ENCODE measurements around the gene ZNF619.
A peak's percentile ranks its signal among the peaks of the same experiment; 100 is the strongest.

Gene ZNF619

GRCh38 chr3:40518067-40518466 lies 41.1 kb downstream of the ZNF619 start:
- Histone ChIP-seq H3K36me3 (ENCODE audit: control insufficient read depth, insufficient read depth, low read length) (no peaks in the 10 kb centered on the region), H3K9ac (ENCODE audit: low read length) (no peak overlapping the region), H3K27me3 (ENCODE audit: control insufficient read depth, insufficient read depth, low read length) (no peaks in the 10 kb centered on the region), H3K4me3 (ENCODE audit: low read length) (no peak overlapping the region), H3K4me1 (ENCODE audit: control insufficient read depth, insufficient read depth, low read length) (no peaks in the 10 kb centered on the region), H3K9me3 (ENCODE audit: control insufficient read depth, low read length) (no peaks in the 10 kb centered on the region)

GRCh38 chr3:40518848-40519247 lies 41.9 kb downstream of the ZNF619 start:
- Histone ChIP-seq H3K9me3 (ENCODE audit: control insufficient read depth, low read length) (no peaks in the 10 kb centered on the region), H3K36me3 (ENCODE audit: control insufficient read depth, insufficient read depth, low read length) (no peaks in the 10 kb centered on the region), H3K9ac (ENCODE audit: low read length) (no peak overlapping the region), H3K27me3 (ENCODE audit: control insufficient read depth, insufficient read depth, low read length) (no peaks in the 10 kb centered on the region), H3K4me1 (ENCODE audit: control insufficient read depth, insufficient read depth, low read length) (peaks cover 2% of the 10 kb centered on the region), H3K4me3 (ENCODE audit: low read length) (no peak overlapping the region)

GRCh38 chr3:40521254-40521653 lies 44.3 kb downstream of the ZNF619 start:
- Histone ChIP-seq H3K9me3 (ENCODE audit: control insufficient read depth, low read length) (no peaks in the 10 kb centered on the region), H3K9ac (ENCODE audit: low read length) (no peak overlapping the region), H3K36me3 (ENCODE audit: control insufficient read depth, insufficient read depth, low read length) (no peaks in the 10 kb centered on the region), H3K4me1 (ENCODE audit: control insufficient read depth, insufficient read depth, low read length) (peaks cover 19% of the 10 kb centered on the region), H3K4me3 (ENCODE audit: low read length) (no peak overlapping the region), H3K27me3 (ENCODE audit: control insufficient read depth, insufficient read depth, low read length) (no peaks in the 10 kb centered on the region)

GRCh38 chr3:40523781-40524180 lies 46.9 kb downstream of the ZNF619 start:
- peaks cover 5% of the 10 kb centered on the region for H3K36me3 ChIP-seq (ENCODE audit: control insufficient read depth, insufficient read depth, low read length)
- H3K27me3 ChIP-seq (ENCODE audit: control insufficient read depth, insufficient read depth, low read length), result no peaks in the 10 kb centered on the region
- H3K4me3 ChIP-seq (ENCODE audit: low read length), result no peak overlapping the region
- peaks cover 19% of the 10 kb centered on the region for H3K4me1 ChIP-seq (ENCODE audit: control insufficient read depth, insufficient read depth, low read length)
- H3K9me3 ChIP-seq (ENCODE audit: control insufficient read depth, low read length), result no peaks in the 10 kb centered on the region
- peak overlapping the region; percentile 100 for H3K9ac ChIP-seq (ENCODE audit: low read length)

- Histone ChIP-seq H3K27me3 (ENCODE audit: control insufficient read depth, insufficient read depth, low read length) (no peaks in the 10 kb centered on the region), H3K9ac (ENCODE audit: low read length) (peak overlapping the region; percentile 100), H3K4me1 (ENCODE audit: control insufficient read depth, insufficient read depth, low read length) (peaks cover 19% of the 10 kb centered on the region), H3K36me3 (ENCODE audit: control insufficient read depth, insufficient read depth, low read length) (peaks cover 5% of the 10 kb centered on the region), H3K4me3 (ENCODE audit: low read length) (peak overlapping the region; percentile 76), H3K9me3 (ENCODE audit: control insufficient read depth, low read length) (no peaks in the 10 kb centered on the region)
These were observed 47.3 kb downstream of the ZNF619 start for GRCh38 chr3:40524222-40524567.

- Histone ChIP-seq H3K27me3 (ENCODE audit: control insufficient read depth, insufficient read depth, low read length) (no peaks in the 10 kb centered on the region), H3K4me3 (ENCODE audit: low read length) (peak within 1 kb of the TSS; percentile 76), H3K4me1 (ENCODE audit: control insufficient read depth, insufficient read depth, low read length) (peaks cover 19% of the 10 kb centered on the region), H3K36me3 (ENCODE audit: control insufficient read depth, insufficient read depth, low read length) (peaks cover 5% of the 10 kb centered on the region), H3K9ac (ENCODE audit: low read length) (peak within 1 kb of the TSS; percentile 100), H3K9me3 (ENCODE audit: control insufficient read depth, low read length) (no peaks in the 10 kb centered on the region)
These were observed 47.8 kb downstream of the ZNF619 start, which contains the start of gene ZNF621 for GRCh38 chr3:40524568-40525285. TSS of gene ZNF621 (plus strand) at chr3:40524960. CDS start at chr3:40525841, 881 bp downstream.

GRCh38 chr3:40528426-40528825 lies 51.5 kb downstream of the ZNF619 start:
- Histone ChIP-seq H3K36me3 (ENCODE audit: control insufficient read depth, insufficient read depth, low read length) (peaks cover 5% of the 10 kb centered on the region), H3K4me3 (ENCODE audit: low read length) (no peak overlapping the region), H3K9ac (ENCODE audit: low read length) (no peak overlapping the region), H3K27me3 (ENCODE audit: control insufficient read depth, insufficient read depth, low read length) (no peaks in the 10 kb centered on the region), H3K4me1 (ENCODE audit: control insufficient read depth, insufficient read depth, low read length) (peaks cover 19% of the 10 kb centered on the region), H3K9me3 (ENCODE audit: control insufficient read depth, low read length) (no peaks in the 10 kb centered on the region)

- Histone ChIP-seq H3K9ac (ENCODE audit: low read length) (no peak overlapping the region), H3K9me3 (ENCODE audit: control insufficient read depth, low read length) (no peaks in the 10 kb centered on the region), H3K36me3 (ENCODE audit: control insufficient read depth, insufficient read depth, low read length) (peaks cover 12% of the 10 kb centered on the region), H3K4me1 (ENCODE audit: control insufficient read depth, insufficient read depth, low read length) (no peaks in the 10 kb centered on the region), H3K4me3 (ENCODE audit: low read length) (no peak overlapping the region), H3K27me3 (ENCODE audit: control insufficient read depth, insufficient read depth, low read length) (no peaks in the 10 kb centered on the region)
These were observed 55.3 kb downstream of the ZNF619 start for GRCh38 chr3:40532252-40532651.

GRCh38 chr3:40534283-40534682 lies 57.4 kb downstream of the ZNF619 start:
- Histone ChIP-seq H3K9me3 (ENCODE audit: control insufficient read depth, low read length) (no peaks in the 10 kb centered on the region), H3K4me1 (ENCODE audit: control insufficient read depth, insufficient read depth, low read length) (no peaks in the 10 kb centered on the region), H3K36me3 (ENCODE audit: control insufficient read depth, insufficient read depth, low read length) (peaks cover 7% of the 10 kb centered on the region), H3K9ac (ENCODE audit: low read length) (no peak overlapping the region), H3K4me3 (ENCODE audit: low read length) (no peak overlapping the region), H3K27me3 (ENCODE audit: control insufficient read depth, insufficient read depth, low read length) (no peaks in the 10 kb centered on the region)
